HS-27A (cell line): ENCODE measurements around the gene UNC5C.
"Not testable (repeated sequence)": the region's sequence is repeated elsewhere in the genome, so short reads cannot be mapped to it uniquely, and the experiment has no call there.

ENCODE experiments used
- DNase-seq: peaks from one replicate; pipeline ENCODE4 v3.0.0-alpha.2; 2012; ENCODE audit warnings: low read depth, missing footprints

UNC5C gene

GRCh38 chr4:95178938-95179337 lies 369.8 kb downstream of the UNC5C start:
- no peak for DNase-seq

- DNase-seq: not testable (repeated sequence)
Measured at GRCh38 chr4:95171377-95171776, 377.4 kb downstream of the UNC5C start.

GRCh38 chr4:95170176-95170575 lies 378.6 kb downstream of the UNC5C start:
- no peak for DNase-seq

- DNase-seq: no peak
Measured at GRCh38 chr4:95167805-95168204, 381.0 kb downstream of the UNC5C start.

GRCh38 chr4:95165926-95166524 lies 382.7 kb downstream of the UNC5C start:
- no peak for DNase-seq

GRCh38 chr4:95162867-95163266 lies 385.9 kb downstream of the UNC5C start:
- no peak for DNase-seq

GRCh38 chr4:95161781-95162469 lies 386.8 kb downstream of the UNC5C start:
- no peak for DNase-seq

- DNase-seq: no peak
Measured at GRCh38 chr4:95159384-95159783, 389.4 kb downstream of the UNC5C start.

GRCh38 chr4:95158626-95159025 lies 390.1 kb downstream of the UNC5C start:
- no peak for DNase-seq

- no peak for DNase-seq
Measured at GRCh38 chr4:95158045-95158444, 390.7 kb downstream of the UNC5C start.

GRCh38 chr4:95157596-95157995 lies 391.2 kb downstream of the UNC5C start:
- DNase-seq: no peak

GRCh38 chr4:95156452-95156765 lies 392.4 kb downstream of the UNC5C start:
- DNase-seq: no peak

- DNase-seq: no peak
Measured at GRCh38 chr4:95155759-95156451, 392.9 kb downstream of the UNC5C start.

GRCh38 chr4:95153182-95153581 lies 395.6 kb downstream of the UNC5C start:
- no peak for DNase-seq

GRCh38 chr4:95151255-95151654 lies 397.5 kb downstream of the UNC5C start:
- DNase-seq: no peak

- DNase-seq: no peak
Measured at GRCh38 chr4:95142932-95143331, 405.8 kb downstream of the UNC5C start.

GRCh38 chr4:95141361-95141760 lies 407.4 kb downstream of the UNC5C start:
- no peak for DNase-seq

- DNase-seq: not testable (repeated sequence)
Measured at GRCh38 chr4:95139424-95139823, 409.3 kb downstream of the UNC5C start.

GRCh38 chr4:95134016-95134415 lies 414.8 kb downstream of the UNC5C start:
- DNase-seq: not testable (repeated sequence)

- DNase-seq: peak; percentile 80
Measured at GRCh38 chr4:95129821-95130311, 418.9 kb downstream of the UNC5C start.

GRCh38 chr4:95129031-95129430 lies 419.7 kb downstream of the UNC5C start:
- DNase-seq: no peak

GRCh38 chr4:95124906-95125504 lies 423.8 kb downstream of the UNC5C start:
- no peak for DNase-seq

- no peak for DNase-seq
Measured at GRCh38 chr4:95122001-95122400, 426.8 kb downstream of the UNC5C start.
